Heart left ventricle (tissue), 13 donors: Measurements from ENCODE around the gene GOPC.

Experiments used
- POLR2A ChIP-seq, 2 donors: fragments of 450-650 bp; IDR thresholded peaks; one replicate each; pipeline ENCODE4 v1.6.1; 2017; ENCODE audit warnings: antibody characterized with exemption in 2 of 2, mild to moderate bottlenecking in 2 of 2, moderate library complexity in 2 of 2
- TF ChIP-seq, protein P1 (sequence below), 12 donors: fragments of 200-600 bp; sonication (generic) in 4 of 12; IDR thresholded peaks; one replicate each; pipeline versions ENCODE4 v1.5.0 to v1.8.0; 2018 to 2022; ENCODE audit warnings: antibody characterized with exemption in 12 of 12, mild to moderate bottlenecking in 5 of 12
- donor health status: ischemic (EF 13 %, LVEDD 7.1; RV severe dilation, severe dysfunction).
- donor health status: DM: no; HTN: yes; CAD: no.
- donor health status: DM: no; HTN: no; CAD: no.
- donor health status: ischemic (EF 25% LVEDD 6.9; RV normal size, moderate dysfunction).
- donor health status: ischemic (EF 25% LVEDD 5.7; RV mildly dilated, moderate dysfunction).
- donor health status: ischemic (EF 35%, LVEDD 5.7; RV mildly dilated, moderate dysfunction).
- donor health status: nonischemic (EF 11% LVEDD 7.7; RV severe dilation, severe dysfunction).
- donor health status: DM: yes; HTN: yes; CAD: no.
- donor health status: PGD.
- donor health status: ischemic (EF 29% LVEDD 5.4; RV normal size, mild dysfunction).
- donor health status: nonischemic (EF 23%, LVEDD 6.1; RV moderate dilation, normal function).

DNA sequence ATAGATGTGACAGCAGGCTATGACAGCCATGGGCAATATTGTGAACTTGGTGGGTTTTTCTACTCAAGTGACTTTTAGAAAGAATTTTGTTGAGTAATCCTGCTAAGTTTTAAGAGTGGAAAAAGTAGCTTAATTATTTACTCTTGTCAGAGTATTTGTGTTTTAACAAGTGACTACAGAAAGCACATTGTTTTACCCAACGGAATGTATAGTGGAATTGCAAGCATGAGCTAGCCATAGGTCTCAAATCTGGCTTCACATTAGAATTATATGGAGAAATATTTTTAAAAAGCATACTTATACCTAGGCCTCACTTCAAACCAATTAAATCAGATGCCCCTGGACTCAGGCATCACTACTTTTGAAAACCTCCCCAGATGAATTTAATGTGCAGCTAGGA, 35.5 kb upstream of the GOPC start:
- TF ChIP-seq POLR2A (IDR thresholded peaks at IDR 0.05), result no peak
- TF ChIP-seq, protein P1, sequence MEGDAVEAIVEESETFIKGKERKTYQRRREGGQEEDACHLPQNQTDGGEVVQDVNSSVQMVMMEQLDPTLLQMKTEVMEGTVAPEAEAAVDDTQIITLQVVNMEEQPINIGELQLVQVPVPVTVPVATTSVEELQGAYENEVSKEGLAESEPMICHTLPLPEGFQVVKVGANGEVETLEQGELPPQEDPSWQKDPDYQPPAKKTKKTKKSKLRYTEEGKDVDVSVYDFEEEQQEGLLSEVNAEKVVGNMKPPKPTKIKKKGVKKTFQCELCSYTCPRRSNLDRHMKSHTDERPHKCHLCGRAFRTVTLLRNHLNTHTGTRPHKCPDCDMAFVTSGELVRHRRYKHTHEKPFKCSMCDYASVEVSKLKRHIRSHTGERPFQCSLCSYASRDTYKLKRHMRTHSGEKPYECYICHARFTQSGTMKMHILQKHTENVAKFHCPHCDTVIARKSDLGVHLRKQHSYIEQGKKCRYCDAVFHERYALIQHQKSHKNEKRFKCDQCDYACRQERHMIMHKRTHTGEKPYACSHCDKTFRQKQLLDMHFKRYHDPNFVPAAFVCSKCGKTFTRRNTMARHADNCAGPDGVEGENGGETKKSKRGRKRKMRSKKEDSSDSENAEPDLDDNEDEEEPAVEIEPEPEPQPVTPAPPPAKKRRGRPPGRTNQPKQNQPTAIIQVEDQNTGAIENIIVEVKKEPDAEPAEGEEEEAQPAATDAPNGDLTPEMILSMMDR (IDR thresholded peaks at IDR 0.05), result no peak
